NCI-H345 (cell line): Measurements from ENCODE around the gene SNRNP70.
A peak's percentile ranks its signal among the peaks of the same experiment; 100 is the strongest.

Experiments
- DNase-seq: peaks from one replicate; lab custom pipeline; 2025; lab: John Stamatoyannopoulos, UW

Gene SNRNP70

GRCh38 chr19:49064768-49065611 is 20.3 kb upstream of the SNRNP70 start, which contains the start of gene NTF4:
NTF4 (minus strand) TSS chr19:49064818; CDS start chr19:49061997, 2,821 bp downstream.
- no peak for DNase-seq

- DNase-seq = no peak
Observed at GRCh38 chr19:49065905-49066512, 19.2 kb upstream of the SNRNP70 start.

- no peak for DNase-seq
Observed at GRCh38 chr19:49067554-49067953, 17.7 kb upstream of the SNRNP70 start.

GRCh38 chr19:49069026-49069425 is 16.2 kb upstream of the SNRNP70 start:
- no peak for DNase-seq

GRCh38 chr19:49070416-49070815 is 14.8 kb upstream of the SNRNP70 start:
- no peak for DNase-seq

GRCh38 chr19:49071860-49072547 is 13.2 kb upstream of the SNRNP70 start:
- no peak for DNase-seq

- DNase-seq = no peak
Observed at GRCh38 chr19:49073514-49074378, 11.5 kb upstream of the SNRNP70 start.

- DNase-seq = peak; percentile 7
Observed at GRCh38 chr19:49074869-49075268, 10.4 kb upstream of the SNRNP70 start.

- DNase-seq = no peak
Observed at GRCh38 chr19:49080392-49080791, 4.9 kb upstream of the SNRNP70 start.

- DNase-seq = no peak
Observed at GRCh38 chr19:49081273-49081672, 4.0 kb upstream of the SNRNP70 start.

GRCh38 chr19:49084206-49085019 is 838 bp upstream of the SNRNP70 start:
- DNase-seq = no peak

GRCh38 chr19:49085868-49086232 is 599 bp downstream of the SNRNP70 start:
- DNase-seq = no peak

- DNase-seq = no peak
Observed at GRCh38 chr19:49086296-49086695, 1.0 kb downstream of the SNRNP70 start.

GRCh38 chr19:49091391-49092038 is 6.3 kb downstream of the SNRNP70 start:
- no peak for DNase-seq

GRCh38 chr19:49092686-49093085 is 7.4 kb downstream of the SNRNP70 start:
- no peak for DNase-seq

GRCh38 chr19:49094505-49095482 is 9.5 kb downstream of the SNRNP70 start:
- DNase-seq = no peak

- DNase-seq = peak; percentile 62
Observed at GRCh38 chr19:49097453-49098288, 12.4 kb downstream of the SNRNP70 start.

GRCh38 chr19:49098795-49099194 is 13.5 kb downstream of the SNRNP70 start:
- DNase-seq = no peak
